SK-N-SH treated with all-trans-retinoic acid at 6 μM for 48 hours (cell line): Measurements from ENCODE around the gene ARHGEF4.

ENCODE experiments used
- BACH2 ChIP-seq: fragments of 250-450 bp; sonication (Bioruptor Pico); IDR thresholded peaks from 2 replicates; pipeline ENCODE4 v1.9.0; 2021; ENCODE audit warnings: mild to moderate bottlenecking, borderline replicate concordance
- CSDC2 ChIP-seq: fragments of 250-450 bp; sonication (Bioruptor Pico); IDR thresholded peaks from 2 replicates; pipeline ENCODE4 v1.5.0; 2020; ENCODE audit warnings: mild to moderate bottlenecking, moderate library complexity
- PATZ1 ChIP-seq: fragments of 250-450 bp; sonication (Bioruptor Pico); IDR thresholded peaks from 2 replicates; pipeline ENCODE4 v1.8.0; 2020; ENCODE audit warnings: mild to moderate bottlenecking, moderate library complexity, borderline replicate concordance
- ZFP30 ChIP-seq: fragments of 450-650 bp; formaldehyde crosslinking; IDR thresholded peaks from 2 replicates; pipeline ENCODE4 v1.5.0; 2022; ENCODE audit warnings: mild to moderate bottlenecking, moderate library complexity
- ZNF565 ChIP-seq: fragments of 450-650 bp; formaldehyde crosslinking; conservative IDR thresholded peaks from 2 replicates; pipeline ENCODE4 v1.5.0; 2020; ENCODE audit warnings: low read depth, mild to moderate bottlenecking, moderate library complexity
- ZNF70 ChIP-seq: fragments of 450-650 bp; formaldehyde crosslinking; IDR thresholded peaks from 2 replicates; pipeline ENCODE4 v1.5.0; 2020; ENCODE audit warnings: mild to moderate bottlenecking, moderate library complexity
- ZNF8 ChIP-seq: fragments of 450-650 bp; formaldehyde crosslinking; IDR thresholded peaks from 2 replicates; pipeline ENCODE4 v1.5.0; 2020; ENCODE audit warnings: mild to moderate bottlenecking, moderate library complexity
- TF ChIP-seq, protein P1 (sequence below): fragments of 250-450 bp; sonication (Bioruptor Pico); IDR thresholded peaks from 2 replicates; pipeline ENCODE4 v1.8.0; 2021; ENCODE audit warnings: low read depth, mild to moderate bottlenecking, moderate library complexity, borderline replicate concordance

GRCh38 chr2:130819608-130820278, 17.0 kb upstream of the ARHGEF4 start:
- TF ChIP-seq PATZ1 (CRISPR knock-in tag) (no peak), ZNF565 (CRISPR knock-in tag) (no peak), BACH2 (CRISPR knock-in tag) (no peak), CSDC2 (CRISPR knock-in tag) (no peak), ZNF70 (CRISPR knock-in tag) (no peak), ZFP30 (CRISPR knock-in tag) (no peak), ZNF8 (CRISPR knock-in tag) (no peak)
- TF ChIP-seq, protein P1, sequence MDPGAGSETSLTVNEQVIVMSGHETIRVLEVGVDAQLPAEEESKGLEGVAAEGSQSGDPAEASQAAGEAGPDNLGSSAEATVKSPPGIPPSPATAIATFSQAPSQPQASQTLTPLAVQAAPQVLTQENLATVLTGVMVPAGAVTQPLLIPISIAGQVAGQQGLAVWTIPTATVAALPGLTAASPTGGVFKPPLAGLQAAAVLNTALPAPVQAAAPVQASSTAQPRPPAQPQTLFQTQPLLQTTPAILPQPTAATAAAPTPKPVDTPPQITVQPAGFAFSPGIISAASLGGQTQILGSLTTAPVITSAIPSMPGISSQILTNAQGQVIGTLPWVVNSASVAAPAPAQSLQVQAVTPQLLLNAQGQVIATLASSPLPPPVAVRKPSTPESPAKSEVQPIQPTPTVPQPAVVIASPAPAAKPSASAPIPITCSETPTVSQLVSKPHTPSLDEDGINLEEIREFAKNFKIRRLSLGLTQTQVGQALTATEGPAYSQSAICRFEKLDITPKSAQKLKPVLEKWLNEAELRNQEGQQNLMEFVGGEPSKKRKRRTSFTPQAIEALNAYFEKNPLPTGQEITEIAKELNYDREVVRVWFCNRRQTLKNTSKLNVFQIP (CRISPR knock-in tag): no peak
